HCT116 (cell line): ENCODE measurements around the gene STX5. TPM values are rescaled to one million over a fixed set of nuclear protein-coding genes. Genes with fewer than 3 reads are reported as not detected.

Experiments
- ATAC-seq: fragments of 200-7000 bp; cut with Tn5 transposase; 2 replicates; pipeline ENCODE4 v1.9.1; 2020; ENCODE audit warnings: mild to moderate bottlenecking, moderate library complexity
- BruUV-seq: library from RNA; stranded (reverse); fragments of 400-500 nt; replicated peaks from 2 replicates; lab custom pipeline; 2021; lab: Mats Ljungman, UMichigan
- CTCF ChIA-PET: fragments of 300-600 bp; sonication (Branson Sonifier 250); formaldehyde crosslinking; loops from one replicate; lab custom pipeline; 2021; ENCODE audit warnings: antibody characterized with exemption; lab: Charles Lee
- POLR2A ChIA-PET: fragments of 300-600, 350-600 bp; sonication (Branson Sonifier 250); formaldehyde crosslinking; loops from one replicate; lab custom pipeline; 2021; ENCODE audit warnings: antibody characterized with exemption; lab: Charles Lee
- RAD21 ChIA-PET, 2 experiments: fragments of 300-600 bp; sonication (Branson Sonifier 250); formaldehyde crosslinking; loops; one replicate each; lab custom pipeline; 2023; ENCODE audit warnings: low total read pairs in 2 of 2; ENCODE audit not compliant: uncharacterized antibody in 2 of 2, unreplicated experiment in 2 of 2, low non-redundant PET in 1 of 2; lab: Charles Lee
- DNase-seq: peaks from one replicate; pipeline ENCODE4 v3.0.0-alpha.2; 2010; ENCODE audit warnings: low read depth, low spot score
- H2AFZ ChIP-seq: fragments of 200-600 bp; shearing (Covaris generic), sonication (generic); 2 replicates; pipeline ENCODE4 v1.6.1; 2017; ENCODE audit warnings: low read depth, mixed run types, mixed read lengths, antibody characterized with exemption, low read length; ENCODE audit not compliant: poor library complexity, severe bottlenecking
- H3K27ac ChIP-seq: 2 replicates; pipeline ENCODE4 v1.5.1; 2012; ENCODE audit warnings: low read depth, low read length
- H3K27me3 ChIP-seq: fragments of 200-600 bp; sonication (generic); 2 replicates; pipeline ENCODE4 v1.6.1; 2016; ENCODE audit warnings: mixed run types, low read length, mixed read lengths; ENCODE audit not compliant: insufficient read depth
- H3K36me3 ChIP-seq, 2 experiments: fragments of 200-500 bp in 1 of 2; fragments of 200-600 bp in 1 of 2; sonication (Bioruptor generic) in 1 of 2; sonication (generic) in 1 of 2; 2 replicates each; pipeline versions ENCODE4 v1.5.1 to v1.6.1; 2014 to 2016; ENCODE audit warnings: low read length in 2 of 2, inconsistent platforms in 1 of 2, mixed read lengths in 1 of 2, mixed run types in 1 of 2; ENCODE audit not compliant: insufficient read depth in 2 of 2, control insufficient read depth in 1 of 2
- H3K4me1 ChIP-seq, 2 experiments: fragments of 200-600 bp in 1 of 2; sonication (generic) in 1 of 2; 2 replicates each; pipeline versions ENCODE4 v1.5.1 to v1.6.1; 2012 to 2017; ENCODE audit warnings: low read length in 2 of 2, inconsistent platforms in 1 of 2, mild to moderate bottlenecking in 1 of 2, mixed read lengths in 1 of 2, mixed run types in 1 of 2, moderate library complexity in 1 of 2; ENCODE audit not compliant: insufficient read depth in 2 of 2, control insufficient read depth in 1 of 2
- H3K4me2 ChIP-seq: fragments of 200-600 bp; sonication (generic); 2 replicates; pipeline ENCODE4 v1.6.1; 2017; ENCODE audit warnings: mixed run types, low read length, mixed read lengths
- H3K4me3 ChIP-seq, 2 experiments: fragments of 200-600 bp in 1 of 2; sonication (generic) in 1 of 2; replicated peaks in 1 of 2; 2 replicates each; pipeline ENCODE4 v1.5.1; 2011 to 2016; ENCODE audit warnings: low read length in 2 of 2, control low read depth in 1 of 2, low read depth in 1 of 2, mild to moderate bottlenecking in 1 of 2, mixed read lengths in 1 of 2, mixed run types in 1 of 2
- H3K79me2 ChIP-seq: fragments of 200-600 bp; sonication (generic); 2 replicates; pipeline ENCODE4 v1.6.1; 2017; ENCODE audit warnings: mild to moderate bottlenecking, mixed run types, low read length, moderate library complexity, mixed read lengths; ENCODE audit not compliant: insufficient read depth
- H3K9ac ChIP-seq: fragments of 200-600 bp; sonication (generic); 2 replicates; pipeline ENCODE4 v1.6.1; 2016; ENCODE audit warnings: low read length, mixed read lengths
- H3K9me2 ChIP-seq: fragments of 200-600 bp; sonication (generic), shearing (Covaris generic); 2 replicates; pipeline ENCODE4 v1.6.1; 2017; ENCODE audit warnings: mixed run types, mild to moderate bottlenecking, moderate library complexity; ENCODE audit not compliant: insufficient read depth
- H3K9me3 ChIP-seq, 2 experiments: fragments of 200-500 bp in 1 of 2; fragments of 200-600 bp in 1 of 2; sonication (Bioruptor generic) in 1 of 2; sonication (generic) in 1 of 2; 2 replicates each; pipeline ENCODE4 v1.6.1; 2014 to 2017; ENCODE audit warnings: low read length in 2 of 2, mixed read lengths in 2 of 2, inconsistent platforms in 1 of 2, low read depth in 1 of 2, mild to moderate bottlenecking in 1 of 2, mixed run types in 1 of 2, moderate library complexity in 1 of 2; ENCODE audit not compliant: control insufficient read depth in 1 of 2, insufficient read depth in 1 of 2
- H4K20me1 ChIP-seq: fragments of 200-600 bp; sonication (generic), shearing (Covaris generic); 2 replicates; pipeline ENCODE4 v1.6.1; 2017; ENCODE audit warnings: mixed run types, mild to moderate bottlenecking, moderate library complexity; ENCODE audit not compliant: insufficient read depth
- CBX3 ChIP-seq: IDR thresholded peaks from 2 replicates; pipeline ENCODE4 v1.6.1; 2012; ENCODE audit warnings: low read depth
- CEBPB ChIP-seq: IDR thresholded peaks from 2 replicates; pipeline ENCODE4 v1.6.1; 2012; ENCODE audit warnings: low read depth
- EZH2 ChIP-seq: fragments of 200-600 bp; sonication (generic); IDR thresholded peaks from 2 replicates; pipeline ENCODE4 v1.6.1; 2017; ENCODE audit warnings: antibody characterized with exemption, mixed run types
- FOSL1 ChIP-seq: IDR thresholded peaks from 2 replicates; pipeline ENCODE4 v1.6.1; 2012; ENCODE audit warnings: low read depth
- POLR2AphosphoS5 ChIP-seq: IDR thresholded peaks from 2 replicates; pipeline ENCODE4 v1.6.1; 2011; ENCODE audit warnings: mild to moderate bottlenecking, low read depth, low read length, moderate library complexity
- REST ChIP-seq: IDR thresholded peaks from 2 replicates; pipeline ENCODE4 v1.6.1; 2012; ENCODE audit warnings: low read depth
- SP1 ChIP-seq: IDR thresholded peaks from 2 replicates; pipeline ENCODE4 v1.6.1; 2012; ENCODE audit warnings: low read depth
- ZFX ChIP-seq: fragments of 450-650 bp; IDR thresholded peaks from 2 replicates; pipeline ENCODE4 v1.6.1; 2017
- ZNF274 ChIP-seq: fragments of 200-500 bp; sonication (Bioruptor generic); IDR thresholded peaks from 2 replicates; pipeline ENCODE4 v1.6.1; 2014; ENCODE audit warnings: mild to moderate bottlenecking, low read depth, low read length, inconsistent platforms
- intact Hi-C: fragments of 100-400 bp; cut with micrococcal nuclease; formaldehyde crosslinking; loops from 2 replicates; pipeline ENCODE4 v1.10.0; 2022
- total RNA-seq: library from RNA; stranded (reverse); gene quantifications from one replicate; pipeline ENCODE4 v1.2.1, GENCODE V29; 2021; ENCODE audit not compliant: unreplicated experiment

STX5 gene
- total RNA-seq, 1 experiment from 2014 or later: 29.5 TPM

DNA sequence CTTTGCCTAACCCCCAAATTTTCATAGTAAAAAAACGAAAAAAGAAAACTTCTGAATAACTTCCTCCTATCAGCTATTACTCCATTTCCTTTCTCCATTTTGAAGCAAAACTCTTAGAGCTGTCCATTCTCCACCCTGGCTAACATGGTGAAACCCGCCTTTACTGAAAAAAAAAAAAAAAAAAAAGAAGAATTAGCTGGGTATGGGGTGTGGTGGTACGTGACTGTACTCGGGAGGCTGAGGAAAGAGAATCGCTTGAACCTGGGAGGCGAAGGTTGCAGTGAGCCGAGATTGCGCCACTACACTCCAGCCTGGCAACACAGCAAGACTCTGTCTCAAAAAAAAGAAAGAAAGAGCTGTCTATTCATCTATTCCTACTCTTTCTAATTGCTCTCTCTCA is 15.3 kb downstream of the STX5 start:
- POLR2A ChIA-PET: interaction anchor here (0.6 to 1.8 kb wide), 4 partner anchors 9 to 24 kb away, joined by 3 to 12 read pairs (median 6); partner anchors contain the start of gene STX5
- TF ChIP-seq CBX3: no peak
- TF ChIP-seq ZFX: no peak
- TF ChIP-seq EZH2: no peak
- no peak for TF ChIP-seq SP1
- no peak for TF ChIP-seq ZNF274
- TF ChIP-seq POLR2AphosphoS5: no peak
- no peak for TF ChIP-seq CEBPB
- TF ChIP-seq FOSL1: no peak
- TF ChIP-seq REST: no peak
- TF ChIP-seq, all 23 proteins: peak for 0
- Histone ChIP-seq H3K27me3 (no peaks in the 10 kb centered on the region), H3K9ac (no peak overlapping the region), H4K20me1 (no peaks in the 10 kb centered on the region), H2AFZ (no peak overlapping the region), H3K36me3 (peaks cover 0 to 15% of the 10 kb centered on the region in 2 experiments; a peak in 3 of 4 replicates), H3K4me1 (no peaks in the 10 kb centered on the region), H3K9me2 (no peaks in the 10 kb centered on the region), H3K9me3 (no peaks in the 10 kb centered on the region), H3K4me2 (no peak overlapping the region), H3K4me3 (no peak overlapping the region), H3K79me2 (no peaks in the 10 kb centered on the region), H3K27ac (no peak overlapping the region)
- BruUV-seq: no TSS peak
- RAD21 ChIA-PET: no interaction called here
- intact Hi-C loops: no loop called here
- ATAC-seq (no peak), DNase-seq (no peak)
- CTCF ChIA-PET: interaction anchor here (0.8 kb wide), 1 partner anchor 12 kb away, joined by 3 read pairs; no protein-coding TSS in a partner anchor
